GM12878 (cell line): ENCODE measurements around the gene CNKSR3. TPM values are rescaled to one million over a fixed set of nuclear protein-coding genes. Genes with fewer than 3 reads are reported as not detected.

ENCODE experiments used
- ATAC-seq: fragments of 200-7000 bp; cut with Tn5 transposase; 3 replicates; pipeline ENCODE4 v1.9.1; 2020; ENCODE audit warnings: mild to moderate bottlenecking, moderate library complexity
- BruUV-seq: library from RNA; stranded (reverse); fragments of 400-500 nt; replicated peaks from 2 replicates; lab custom pipeline; 2021; lab: Mats Ljungman, UMichigan
- CTCF ChIA-PET: fragments of 300-600 bp; sonication (Branson Sonifier 250); formaldehyde crosslinking; extraction: SDS; loops from one replicate; lab custom pipeline; 2021; ENCODE audit warnings: inconsistent platforms; lab: Yijun Ruan, JAX
- POLR2A ChIA-PET: fragments of 350-600 bp; formaldehyde crosslinking; extraction: SDS; loops from one replicate; lab custom pipeline; 2021; ENCODE audit warnings: inconsistent platforms; lab: Charles Lee
- RAD21 ChIA-PET: fragments of 300-600 bp; sonication (Branson Sonifier 250); formaldehyde crosslinking; loops from one replicate; lab custom pipeline; 2023; ENCODE audit warnings: antibody characterized with exemption; ENCODE audit not compliant: unreplicated experiment; lab: Charles Lee
- SMC1A ChIA-PET: fragments of 300-600 bp; sonication (Branson Sonifier 250); formaldehyde crosslinking; loops from one replicate; lab custom pipeline; 2023; ENCODE audit not compliant: unreplicated experiment, uncharacterized antibody; lab: Charles Lee
- DNase-seq: peaks from one replicate; pipeline ENCODE4 v3.0.0-alpha.2; 2011; ENCODE audit warnings: low read depth, low spot score
- FAIRE-seq: peaks from 3 replicates; lab custom pipeline; 2011; peaks lifted over from hg19 to GRCh38; lab: Jason Lieb, UNC
- H2AFZ ChIP-seq: 2 replicates; pipeline ENCODE4 v1.6.0; 2011; ENCODE audit warnings: low read depth, low read length, control low read depth; ENCODE audit not compliant: control insufficient read depth
- H3K27ac ChIP-seq: 2 replicates; pipeline ENCODE4 v1.5.1; 2011; ENCODE audit warnings: control low read depth; ENCODE audit not compliant: control insufficient read depth, insufficient read depth
- H3K27me3 ChIP-seq, 2 experiments: replicated peaks in 1 of 2; 2 replicates each; pipeline versions ENCODE4 v1.6.0 to v1.6.1; 2011; ENCODE audit warnings: low read length in 1 of 2; ENCODE audit not compliant: control insufficient read depth in 2 of 2, insufficient read depth in 2 of 2
- H3K36me3 ChIP-seq, 2 experiments: 2 replicates each; pipeline ENCODE4 v1.5.1; 2011; ENCODE audit warnings: low read length in 1 of 2; ENCODE audit not compliant: control insufficient read depth in 2 of 2, insufficient read depth in 2 of 2
- H3K4me1 ChIP-seq: 2 replicates; pipeline ENCODE4 v1.6.1; 2011; ENCODE audit warnings: mild to moderate bottlenecking, low read length, moderate library complexity, mixed read lengths; ENCODE audit not compliant: control insufficient read depth, insufficient read depth
- H3K4me2 ChIP-seq: 2 replicates; pipeline ENCODE4 v1.6.0; 2011; ENCODE audit warnings: control low read depth; ENCODE audit not compliant: control insufficient read depth, insufficient read depth
- H3K4me3 ChIP-seq: fragments of 200-600 bp; sonication (generic); 2 replicates; pipeline ENCODE4 v1.5.1; 2016
- H3K79me2 ChIP-seq: 2 replicates; pipeline ENCODE4 v1.6.0; 2011; ENCODE audit warnings: low read length; ENCODE audit not compliant: control insufficient read depth, insufficient read depth
- H3K9ac ChIP-seq: 2 replicates; pipeline ENCODE4 v1.8.0; 2011; ENCODE audit warnings: low read length, control low read depth, mixed read lengths; ENCODE audit not compliant: control insufficient read depth, insufficient read depth
- H3K9me3 ChIP-seq: replicated peaks from 3 replicates; pipeline ENCODE4 v1.5.1; 2011; ENCODE audit warnings: mild to moderate bottlenecking, low read length; ENCODE audit not compliant: control insufficient read depth, insufficient read depth
- H4K20me1 ChIP-seq: 2 replicates; pipeline ENCODE4 v1.6.0; 2011; ENCODE audit not compliant: control insufficient read depth, insufficient read depth
- CBX3 ChIP-seq: fragments of 200-600 bp; sonication (generic); IDR thresholded peaks from 2 replicates; pipeline ENCODE4 v1.6.1; 2016; ENCODE audit warnings: low read depth, borderline replicate concordance
- DPF2 ChIP-seq: fragments of 450-650 bp; IDR thresholded peaks from 2 replicates; pipeline ENCODE4 v1.6.1; 2017; ENCODE audit warnings: mild to moderate bottlenecking
- HDAC2 ChIP-seq: fragments of 200-600 bp; sonication (generic); IDR thresholded peaks from 2 replicates; pipeline ENCODE4 v1.6.1; 2017
- MLLT1 ChIP-seq: fragments of 450-650 bp; IDR thresholded peaks from 2 replicates; pipeline ENCODE4 v1.6.1; 2016; ENCODE audit warnings: mild to moderate bottlenecking
- MXI1 ChIP-seq: fragments of 150-350 bp; IDR thresholded peaks from 2 replicates; pipeline ENCODE4 v1.6.1; 2011; ENCODE audit warnings: low read depth, mild to moderate bottlenecking, inconsistent platforms, low read length, improper control_type of control experiment
- RUNX3 ChIP-seq: IDR thresholded peaks from 2 replicates; pipeline ENCODE4 v1.6.1; 2012; ENCODE audit warnings: low read length, inconsistent platforms
- SIN3A ChIP-seq: IDR thresholded peaks from 2 replicates; pipeline ENCODE4 v1.6.1; 2012; ENCODE audit warnings: low read depth, low read length, improper control_type of control experiment
- ZNF207 ChIP-seq: fragments of 450-650 bp; IDR thresholded peaks from 2 replicates; pipeline ENCODE4 v1.6.1; 2014; ENCODE audit warnings: antibody characterized with exemption, mild to moderate bottlenecking, borderline replicate concordance
- ZSCAN29 ChIP-seq: fragments of 450-650 bp; IDR thresholded peaks from 2 replicates; pipeline ENCODE4 v1.6.1; 2017; ENCODE audit warnings: mild to moderate bottlenecking, moderate library complexity
- WGBS: methylation state at CpG from one replicate; pipeline ENCODE4 v1.1.6; 2016; ENCODE audit warnings: low lambda C conversion rate; ENCODE audit not compliant: insufficient replicate concordance, insufficient coverage; ENCODE audit errors: missing lambda C conversion rate; 5-methylcytosine and 5-hydroxymethylcytosine counted together
- in situ Hi-C: fragments of 300-500 bp; cut with MboI; formaldehyde crosslinking; loops from 9 replicates; pipeline ENCODE4 v1.14.3; 2018; ENCODE audit warnings: mixed read lengths
- intact Hi-C: fragments of 100-400 bp; cut with micrococcal nuclease; formaldehyde crosslinking; loops from one replicate; pipeline ENCODE4 v1.14.2; 2022; ENCODE audit not compliant: unreplicated experiment
- polyA plus RNA-seq, 11 experiments: library from polyadenylated mRNA; depleted of rRNA in 4 of 11; unstranded in 6 of 11; stranded (reverse) in 5 of 11; fragments of >200 nt; fragmentation: Nextera tagmentation in 4 of 11; fragmentation: Illumina TruSeq in 1 of 11; extraction: Ambion mirVana in 4 of 11; extraction: Trizol in 1 of 11; gene quantifications; 1 replicate in 1 of 11; 2 replicates in 10 of 11; pipeline versions ENCODE4 v1.2.1 to v1.2.3, GENCODE V29; 2011 to 2016; ENCODE audit warnings: inconsistent platforms in 2 of 11, missing spikeins in 2 of 11, low read depth in 1 of 11
- total RNA-seq, 4 experiments: library from RNA; depleted of rRNA in 3 of 4; stranded (reverse); fragments of >200 nt in 3 of 4; fragmentation: Illumina TruSeq in 1 of 4; extraction: Trizol in 1 of 4; gene quantifications; 2 replicates each; pipeline versions ENCODE4 v1.2.1 to v1.2.3, GENCODE V29; 2013 to 2021

Gene CNKSR3
- total and polyA plus RNA-seq, 10 of the 15 experiments (the other 5 are each of a cell fraction or from before 2014, with no cell fraction given) = under 0.01 to 0.48 (median 0.12) TPM; not detected in 2

GRCh38 chr6:154378518-154378917 lies 132.0 kb downstream of the CNKSR3 start (continued):
- no peak for TF ChIP-seq SIN3A

- no peak for FAIRE-seq
- ChIA-PET POLR2A (no interaction called here), CTCF (no interaction called here), SMC1A (no interaction called here), RAD21 (no interaction called here)
- Histone ChIP-seq H4K20me1 (no peaks in the 10 kb centered on the region), H3K4me2 (no peak overlapping the region), H3K9me3 (no peaks in the 10 kb centered on the region; the same call in 2 of the 3 replicates), H3K27ac (no peak overlapping the region), H2AFZ (no peak overlapping the region), H3K4me3 (no peak overlapping the region), H3K36me3 (no peaks in the 10 kb centered on the region), H3K9ac (no peak overlapping the region), H3K27me3 (peaks cover 0 to 2% of the 10 kb centered on the region in 2 experiments; a peak in 1 of 4 replicates), H3K4me1 (no peaks in the 10 kb centered on the region), H3K79me2 (no peaks in the 10 kb centered on the region)
- WGBS = 70% methylated on average over 4 of the region's 4 CpGs
- ATAC-seq = no peak
- no TSS peak for BruUV-seq
- in situ Hi-C loops (no loop called here), intact Hi-C loops (no loop called here)
- TF ChIP-seq ZNF207 (no peak), MLLT1 (no peak), MXI1 (no peak), RUNX3 (no peak), CBX3 (no peak), DPF2 (no peak), HDAC2 (no peak), ZSCAN29 (no peak)
- DNase-seq = no peak
These were observed 132.8 kb downstream of the CNKSR3 start for GRCh38 chr6:154377726-154378125.
